ENCODE results near the gene RPS6KA4.

RPS6KA4 gene

GRCh38 chr11:64406221-64406946, 47.4 kb downstream of the RPS6KA4 start:
- in situ Hi-C loops (cut with HindIII; ENCODE audit: low sequenced_read_pairs) = no loop called here
- DNase-seq (ENCODE audit: low read depth, low spot score) = no peak
- no peak overlapping the region for H3K4me3 ChIP-seq (ENCODE audit: low read depth, low read length)
- no peak for TF ChIP-seq CTCF (IDR thresholded peaks at IDR 0.05; ENCODE audit: low read depth, low read length)

- H3K4me3 ChIP-seq (ENCODE audit: low read depth, low read length) = no peak overlapping the region
- in situ Hi-C loops (cut with HindIII; ENCODE audit: low sequenced_read_pairs) = no loop called here
- no peak for DNase-seq (ENCODE audit: low read depth, low spot score)
- TF ChIP-seq CTCF (IDR thresholded peaks at IDR 0.05; ENCODE audit: low read depth, low read length) = no peak
Measured at GRCh38 chr11:64407221-64407620, 48.3 kb downstream of the RPS6KA4 start.

- no peak for TF ChIP-seq CTCF (IDR thresholded peaks at IDR 0.05; ENCODE audit: low read depth, low read length)
- DNase-seq (ENCODE audit: low read depth, low spot score) = no peak
- in situ Hi-C loops (cut with HindIII; ENCODE audit: low sequenced_read_pairs) = no loop called here
- H3K4me3 ChIP-seq (ENCODE audit: low read depth, low read length) = no peak overlapping the region
Measured at GRCh38 chr11:64407630-64408029, 48.7 kb downstream of the RPS6KA4 start.

- no peak for TF ChIP-seq CTCF (IDR thresholded peaks at IDR 0.05; ENCODE audit: low read depth, low read length)
- in situ Hi-C loops (cut with HindIII; ENCODE audit: low sequenced_read_pairs) = no loop called here
- no peak for DNase-seq (ENCODE audit: low read depth, low spot score)
- H3K4me3 ChIP-seq (ENCODE audit: low read depth, low read length) = no peak overlapping the region
Measured at GRCh38 chr11:64409278-64409677, 50.3 kb downstream of the RPS6KA4 start.

GRCh38 chr11:64409707-64410403, 50.9 kb downstream of the RPS6KA4 start:
- no peak for DNase-seq (ENCODE audit: low read depth, low spot score)
- in situ Hi-C loops (cut with HindIII; ENCODE audit: low sequenced_read_pairs) = no loop called here
- no peak overlapping the region for H3K4me3 ChIP-seq (ENCODE audit: low read depth, low read length)
- TF ChIP-seq CTCF (IDR thresholded peaks at IDR 0.05; ENCODE audit: low read depth, low read length) = no peak

GRCh38 chr11:64410404-64410734, 51.4 kb downstream of the RPS6KA4 start:
- DNase-seq (ENCODE audit: low read depth, low spot score) = no peak
- TF ChIP-seq CTCF (IDR thresholded peaks at IDR 0.05; ENCODE audit: low read depth, low read length) = no peak
- in situ Hi-C loops (cut with HindIII; ENCODE audit: low sequenced_read_pairs) = no loop called here

More at GRCh38 chr11:64410404-64410734, 51.4 kb downstream of the RPS6KA4 start:
- no peak overlapping the region for H3K4me3 ChIP-seq (ENCODE audit: low read depth, low read length)

Measured in astrocyte of the spinal cord (primary cell).